ENCODE measurements around the gene ZNF518B. TPM values are rescaled to one million over a fixed set of nuclear protein-coding genes. Genes with fewer than 3 reads are reported as not detected.

The ZNF518B gene
- total RNA-seq, 5 donors from 2014 or later (not counting 1 experiment from before 2014, with no cell fraction given) = 28.5 to 39.1 (median 29.1) TPM

GRCh38 chr4:10495651-10496050 is 38.4 kb upstream of the ZNF518B start:
- no peak for DNase-seq
- Mint-ChIP-seq H3K36me3 (no peaks in the 10 kb centered on the region), H3K27ac (no peak overlapping the region), H3K27me3 (peaks cover 17 to 18% of the 10 kb centered on the region in 2 donors), H3K9me3 (no peaks in the 10 kb centered on the region), H3K4me3 (no peak overlapping the region), H3K4me1 (no peaks in the 10 kb centered on the region)
- H3K27me3 ChIP-seq (replicated peaks in 1 of 2; ENCODE audit: control insufficient read depth in 2 of 2, extremely low read depth in 1 of 2, insufficient read depth in 2 of 2, low read length in 1 of 2) = peaks cover 0 to 7% of the 10 kb centered on the region in 2 experiments
- H3K36me3 ChIP-seq (ENCODE audit: control insufficient read depth in 2 of 2, extremely low read depth in 1 of 2, insufficient read depth in 1 of 2, low read length in 1 of 2) = no peaks in the 10 kb centered on the region
- no peak for ATAC-seq (replicated peaks in 1 of 4)
- ChIA-PET CTCF (interaction anchor here in 1 of 2 donors (0.5 kb wide), 1 partner anchor 417 kb away, joined by 3 read pairs; no protein-coding TSS in a partner anchor), POLR2A (no interaction called here)
- H3K4me3 ChIP-seq (ENCODE audit: control insufficient read depth in 1 of 2, extremely low read depth in 1 of 2, low read length in 1 of 2) = no peak overlapping the region
- 84% methylated on average over 8 of the region's 8 CpGs for WGBS (ENCODE audit: insufficient coverage)
- H3K4me1 ChIP-seq (ENCODE audit: control insufficient read depth in 1 of 2, extremely low read depth in 1 of 2, insufficient read depth in 2 of 2, low read length in 2 of 2) = no peaks in the 10 kb centered on the region
- H3K27ac ChIP-seq (ENCODE audit: low read length) = no peak overlapping the region
- no peaks in the 10 kb centered on the region for H3K9me3 ChIP-seq

GRCh38 chr4:10492464-10492863 is 35.2 kb upstream of the ZNF518B start:
- CTCF ChIA-PET = no interaction called here
- Histone ChIP-seq H3K4me3 (ENCODE audit: control insufficient read depth in 1 of 2, extremely low read depth in 1 of 2, low read length in 1 of 2) (no peak overlapping the region), H3K27ac (ENCODE audit: low read length) (no peak overlapping the region), H3K27me3 (replicated peaks in 1 of 2; ENCODE audit: control insufficient read depth in 2 of 2, extremely low read depth in 1 of 2, insufficient read depth in 2 of 2, low read length in 1 of 2) (peaks cover 0 to 7% of the 10 kb centered on the region in 2 experiments), H3K9me3 (no peaks in the 10 kb centered on the region), H3K4me1 (ENCODE audit: control insufficient read depth in 1 of 2, extremely low read depth in 1 of 2, insufficient read depth in 2 of 2, low read length in 2 of 2) (no peaks in the 10 kb centered on the region), H3K36me3 (ENCODE audit: control insufficient read depth in 2 of 2, extremely low read depth in 1 of 2, insufficient read depth in 1 of 2, low read length in 1 of 2) (no peaks in the 10 kb centered on the region)
- Mint-ChIP-seq H3K9me3 (no peaks in the 10 kb centered on the region), H3K27ac (no peak overlapping the region), H3K4me3 (no peak overlapping the region), H3K4me1 (peaks cover 0 to 6% (median 2%) of the 10 kb centered on the region in 3 donors), H3K36me3 (no peaks in the 10 kb centered on the region), H3K27me3 (peaks cover 22 to 24% of the 10 kb centered on the region in 2 donors)
- DNase-seq (no peak), ATAC-seq (replicated peaks in 1 of 4) (no peak)
- WGBS (ENCODE audit: insufficient coverage) = 93% methylated on average over 3 of the region's 11 CpGs
- POLR2A ChIA-PET = no interaction called here

- no peaks in the 10 kb centered on the region for H3K36me3 Mint-ChIP-seq
- WGBS (ENCODE audit: insufficient coverage) = 58% methylated on average over 3 of the region's 3 CpGs
- CTCF ChIA-PET = interaction anchor here in 1 of 2 donors (0.6 to 1.1 kb wide), 2 partner anchors 10 to 99 kb away, joined by 4 to 8 read pairs; no protein-coding TSS in a partner anchor
Measured at GRCh38 chr4:10491401-10491800, 34.2 kb upstream of the ZNF518B start.

GRCh38 chr4:10490996-10491395 is 33.8 kb upstream of the ZNF518B start:
- Mint-ChIP-seq H3K27me3 (peaks cover 24 to 29% of the 10 kb centered on the region in 2 donors), H3K9me3 (no peaks in the 10 kb centered on the region), H3K27ac (no peak overlapping the region), H3K36me3 (no peaks in the 10 kb centered on the region), H3K4me1 (peaks cover 0 to 6% (median 2%) of the 10 kb centered on the region in 3 donors), H3K4me3 (no peak overlapping the region)
- Histone ChIP-seq H3K4me3 (ENCODE audit: control insufficient read depth in 1 of 2, extremely low read depth in 1 of 2, low read length in 1 of 2) (no peak overlapping the region), H3K27me3 (replicated peaks in 1 of 2; ENCODE audit: control insufficient read depth in 2 of 2, extremely low read depth in 1 of 2, insufficient read depth in 2 of 2, low read length in 1 of 2) (peaks cover 0 to 7% of the 10 kb centered on the region in 2 experiments), H3K4me1 (ENCODE audit: control insufficient read depth in 1 of 2, extremely low read depth in 1 of 2, insufficient read depth in 2 of 2, low read length in 2 of 2) (no peaks in the 10 kb centered on the region), H3K36me3 (ENCODE audit: control insufficient read depth in 2 of 2, extremely low read depth in 1 of 2, insufficient read depth in 1 of 2, low read length in 1 of 2) (no peaks in the 10 kb centered on the region), H3K9me3 (no peaks in the 10 kb centered on the region), H3K27ac (ENCODE audit: low read length) (no peak overlapping the region)
- ChIA-PET POLR2A (no interaction called here), CTCF (interaction anchor here (0.6 to 1.1 kb wide), 3 partner anchors 9 to 98 kb away, joined by 3 to 8 read pairs (median 4); no protein-coding TSS in a partner anchor)
- WGBS (ENCODE audit: insufficient coverage) = no CpG with 5 or more reads among the region's 5 CpGs
- ATAC-seq (replicated peaks in 1 of 4) (no peak), DNase-seq (no peak)

More at GRCh38 chr4:10491401-10491800, 34.2 kb upstream of the ZNF518B start:
- Histone ChIP-seq H3K4me3 (ENCODE audit: control insufficient read depth in 1 of 2, extremely low read depth in 1 of 2, low read length in 1 of 2) (no peak overlapping the region), H3K4me1 (ENCODE audit: control insufficient read depth in 1 of 2, extremely low read depth in 1 of 2, insufficient read depth in 2 of 2, low read length in 2 of 2) (no peaks in the 10 kb centered on the region), H3K36me3 (ENCODE audit: control insufficient read depth in 2 of 2, extremely low read depth in 1 of 2, insufficient read depth in 1 of 2, low read length in 1 of 2) (no peaks in the 10 kb centered on the region), H3K27me3 (replicated peaks in 1 of 2; ENCODE audit: control insufficient read depth in 2 of 2, extremely low read depth in 1 of 2, insufficient read depth in 2 of 2, low read length in 1 of 2) (peaks cover 0 to 7% of the 10 kb centered on the region in 2 experiments), H3K27ac (ENCODE audit: low read length) (no peak overlapping the region), H3K9me3 (no peaks in the 10 kb centered on the region)
- ATAC-seq (replicated peaks in 1 of 4) = no peak
- no peak overlapping the region for H3K4me3 Mint-ChIP-seq
- H3K27ac Mint-ChIP-seq = no peak overlapping the region
- peaks cover 24 to 29% of the 10 kb centered on the region in 2 donors for H3K27me3 Mint-ChIP-seq
- DNase-seq = no peak
- POLR2A ChIA-PET = no interaction called here
- H3K4me1 Mint-ChIP-seq = peaks cover 0 to 6% (median 2%) of the 10 kb centered on the region in 3 donors
- H3K9me3 Mint-ChIP-seq = no peaks in the 10 kb centered on the region

GRCh38 chr4:10482913-10483312 is 25.7 kb upstream of the ZNF518B start:
- Histone ChIP-seq H3K4me3 (ENCODE audit: control insufficient read depth in 1 of 2, extremely low read depth in 1 of 2, low read length in 1 of 2) (no peak overlapping the region), H3K9me3 (no peaks in the 10 kb centered on the region), H3K4me1 (ENCODE audit: control insufficient read depth in 1 of 2, extremely low read depth in 1 of 2, insufficient read depth in 2 of 2, low read length in 2 of 2) (no peaks in the 10 kb centered on the region), H3K27ac (ENCODE audit: low read length) (no peak overlapping the region), H3K36me3 (ENCODE audit: control insufficient read depth in 2 of 2, extremely low read depth in 1 of 2, insufficient read depth in 1 of 2, low read length in 1 of 2) (no peaks in the 10 kb centered on the region), H3K27me3 (replicated peaks in 1 of 2; ENCODE audit: control insufficient read depth in 2 of 2, extremely low read depth in 1 of 2, insufficient read depth in 2 of 2, low read length in 1 of 2) (no peaks in the 10 kb centered on the region)
- H3K9me3 Mint-ChIP-seq = no peaks in the 10 kb centered on the region
- no peaks in the 10 kb centered on the region for H3K36me3 Mint-ChIP-seq
- CTCF ChIA-PET = no interaction called here
- H3K27me3 Mint-ChIP-seq = peaks cover 4 to 9% of the 10 kb centered on the region in 2 donors
- no peak for DNase-seq
- 92% methylated on average over 2 of the region's 5 CpGs for WGBS (ENCODE audit: insufficient coverage)
- no peak overlapping the region for H3K27ac Mint-ChIP-seq
- ATAC-seq (replicated peaks in 1 of 4) = no peak
- no peak overlapping the region for H3K4me3 Mint-ChIP-seq
- POLR2A ChIA-PET = no interaction called here
- no peaks in the 10 kb centered on the region for H3K4me1 Mint-ChIP-seq

- CTCF ChIA-PET = interaction anchor here in 1 of 2 donors (0.6 kb wide), 1 partner anchor 10 kb away, joined by 3 read pairs; no protein-coding TSS in a partner anchor
Measured at GRCh38 chr4:10480616-10481015, 23.4 kb upstream of the ZNF518B start.

More at GRCh38 chr4:10480616-10481015, 23.4 kb upstream of the ZNF518B start:
- Histone ChIP-seq H3K36me3 (ENCODE audit: control insufficient read depth in 2 of 2, extremely low read depth in 1 of 2, insufficient read depth in 1 of 2, low read length in 1 of 2) (no peaks in the 10 kb centered on the region), H3K27me3 (replicated peaks in 1 of 2; ENCODE audit: control insufficient read depth in 2 of 2, extremely low read depth in 1 of 2, insufficient read depth in 2 of 2, low read length in 1 of 2) (no peaks in the 10 kb centered on the region), H3K9me3 (no peaks in the 10 kb centered on the region), H3K27ac (ENCODE audit: low read length) (no peak overlapping the region), H3K4me1 (ENCODE audit: control insufficient read depth in 1 of 2, extremely low read depth in 1 of 2, insufficient read depth in 2 of 2, low read length in 2 of 2) (no peaks in the 10 kb centered on the region), H3K4me3 (ENCODE audit: control insufficient read depth in 1 of 2, extremely low read depth in 1 of 2, low read length in 1 of 2) (no peak overlapping the region)
- no peak overlapping the region for H3K27ac Mint-ChIP-seq
- POLR2A ChIA-PET = no interaction called here
- no peaks in the 10 kb centered on the region for H3K4me1 Mint-ChIP-seq
- WGBS (ENCODE audit: insufficient coverage) = 83% methylated on average over 4 of the region's 5 CpGs
- DNase-seq = no peak
- H3K4me3 Mint-ChIP-seq = no peak overlapping the region
- H3K36me3 Mint-ChIP-seq = no peaks in the 10 kb centered on the region
- no peak for ATAC-seq (replicated peaks in 1 of 4)
- H3K9me3 Mint-ChIP-seq = no peaks in the 10 kb centered on the region
- H3K27me3 Mint-ChIP-seq = no peaks in the 10 kb centered on the region

Measured in T-cell (primary cell).